Measurements from ENCODE around the gene VPS13D.

- TF ChIP-seq CTCF (IDR thresholded peaks at IDR 0.05 in 2 of 3, conservative IDR thresholded peaks at IDR 0.05 in 1 of 3; ENCODE audit: borderline replicate concordance in 1 of 3, insufficient read depth in 1 of 3, low read depth in 2 of 3, low read length in 2 of 3) (no peak), POLR2A (IDR thresholded peaks at IDR 0.05; ENCODE audit: borderline replicate concordance, extremely low read depth, insufficient read depth, insufficient read length) (no peak)
These were observed 66.8 kb downstream of the VPS13D start for GRCh38 chr1:12296623-12297022.

All from HCT116 (cell line).